Measurements from ENCODE around the gene ICAM4.
"Not testable (repeated sequence)": the region's sequence is repeated elsewhere in the genome, so short reads cannot be mapped to it uniquely, and the experiment has no call there.

ICAM4 gene

GRCh38 chr19:10286803-10287737 lies at the start of gene ICAM4:
Gene ICAM4 (plus strand): TSS chr19:10286955. CDS start chr19:10287013, 58 bp downstream.
- Histone ChIP-seq H3K4me1 (ENCODE audit: insufficient read depth, low read length) (peaks cover 4% of the 10 kb centered on the region; the same call in 1 of the 2 replicates), H3K9me3 (ENCODE audit: control insufficient read depth, insufficient read depth, low read length) (no peaks in the 10 kb centered on the region), H3K36me3 (ENCODE audit: insufficient read depth, low read length) (no peaks in the 10 kb centered on the region), H3K9ac (ENCODE audit: low read depth, low read length) (peak within 1 kb of the TSS; percentile 46; the same call in 1 of the 2 replicates)

- no peaks in the 10 kb centered on the region for H3K9me3 ChIP-seq (ENCODE audit: control insufficient read depth, insufficient read depth, low read length)
- no peaks in the 10 kb centered on the region for H3K36me3 ChIP-seq (ENCODE audit: insufficient read depth, low read length)
- peaks cover 7% of the 10 kb centered on the region; the same call in 1 of the 2 replicates for H3K4me1 ChIP-seq (ENCODE audit: insufficient read depth, low read length)
- H3K9ac ChIP-seq (ENCODE audit: low read depth, low read length), result no peak overlapping the region
These were observed 49.1 kb upstream of the ICAM4 start for GRCh38 chr19:10237702-10238101.

GRCh38 chr19:10238172-10238783 lies 48.5 kb upstream of the ICAM4 start:
- H3K9me3 ChIP-seq (ENCODE audit: control insufficient read depth, insufficient read depth, low read length), result no peaks in the 10 kb centered on the region
- H3K36me3 ChIP-seq (ENCODE audit: insufficient read depth, low read length), result no peaks in the 10 kb centered on the region
- H3K4me1 ChIP-seq (ENCODE audit: insufficient read depth, low read length), result peaks cover 7% of the 10 kb centered on the region; the same call in 1 of the 2 replicates
- H3K9ac ChIP-seq (ENCODE audit: low read depth, low read length), result no peak overlapping the region

- not testable (repeated sequence) for H3K9me3 ChIP-seq (ENCODE audit: control insufficient read depth, insufficient read depth, low read length); H3K36me3 ChIP-seq (ENCODE audit: insufficient read depth, low read length); H3K9ac ChIP-seq (ENCODE audit: low read depth, low read length); H3K4me1 ChIP-seq (ENCODE audit: insufficient read depth, low read length)
These were observed 44.8 kb upstream of the ICAM4 start for GRCh38 chr19:10241826-10242449.

GRCh38 chr19:10243606-10244005 lies 43.1 kb upstream of the ICAM4 start:
- Histone ChIP-seq H3K36me3 (ENCODE audit: insufficient read depth, low read length) (no peaks in the 10 kb centered on the region), H3K9me3 (ENCODE audit: control insufficient read depth, insufficient read depth, low read length) (no peaks in the 10 kb centered on the region), H3K9ac (ENCODE audit: low read depth, low read length) (no peak overlapping the region), H3K4me1 (ENCODE audit: insufficient read depth, low read length) (no peaks in the 10 kb centered on the region)

- no peak overlapping the region for H3K9ac ChIP-seq (ENCODE audit: low read depth, low read length)
- H3K4me1 ChIP-seq (ENCODE audit: insufficient read depth, low read length), result no peaks in the 10 kb centered on the region
- H3K36me3 ChIP-seq (ENCODE audit: insufficient read depth, low read length), result no peaks in the 10 kb centered on the region
- H3K9me3 ChIP-seq (ENCODE audit: control insufficient read depth, insufficient read depth, low read length), result no peaks in the 10 kb centered on the region
These were observed 41.4 kb upstream of the ICAM4 start for GRCh38 chr19:10245189-10245939.

GRCh38 chr19:10246511-10246910 lies 40.2 kb upstream of the ICAM4 start:
- Histone ChIP-seq H3K9me3 (ENCODE audit: control insufficient read depth, insufficient read depth, low read length) (no peaks in the 10 kb centered on the region), H3K36me3 (ENCODE audit: insufficient read depth, low read length) (no peaks in the 10 kb centered on the region), H3K4me1 (ENCODE audit: insufficient read depth, low read length) (no peaks in the 10 kb centered on the region), H3K9ac (ENCODE audit: low read depth, low read length) (no peak overlapping the region)

- Histone ChIP-seq H3K9ac (ENCODE audit: low read depth, low read length) (peak within 1 kb of the TSS; percentile 86), H3K9me3 (ENCODE audit: control insufficient read depth, insufficient read depth, low read length) (no peaks in the 10 kb centered on the region), H3K36me3 (ENCODE audit: insufficient read depth, low read length) (peaks cover 5% of the 10 kb centered on the region), H3K4me1 (ENCODE audit: insufficient read depth, low read length) (no peaks in the 10 kb centered on the region)
These were observed 34.7 kb upstream of the ICAM4 start, which contains the start of gene MRPL4 for GRCh38 chr19:10251792-10252694. Gene MRPL4 (plus strand): TSS chr19:10252214. CDS start chr19:10252254, 40 bp downstream.

- Histone ChIP-seq H3K4me1 (ENCODE audit: insufficient read depth, low read length) (no peaks in the 10 kb centered on the region), H3K36me3 (ENCODE audit: insufficient read depth, low read length) (peaks cover 8% of the 10 kb centered on the region), H3K9ac (ENCODE audit: low read depth, low read length) (peak overlapping the region; percentile 86), H3K9me3 (ENCODE audit: control insufficient read depth, insufficient read depth, low read length) (no peaks in the 10 kb centered on the region)
These were observed 34.0 kb upstream of the ICAM4 start for GRCh38 chr19:10252707-10253106.

GRCh38 chr19:10254244-10254643 lies 32.5 kb upstream of the ICAM4 start:
- H3K36me3 ChIP-seq (ENCODE audit: insufficient read depth, low read length), result peaks cover 9% of the 10 kb centered on the region
- H3K9ac ChIP-seq (ENCODE audit: low read depth, low read length), result no peak overlapping the region
- H3K9me3 ChIP-seq (ENCODE audit: control insufficient read depth, insufficient read depth, low read length), result no peaks in the 10 kb centered on the region
- no peaks in the 10 kb centered on the region for H3K4me1 ChIP-seq (ENCODE audit: insufficient read depth, low read length)

GRCh38 chr19:10255358-10255757 lies 31.4 kb upstream of the ICAM4 start:
- no peaks in the 10 kb centered on the region for H3K9me3 ChIP-seq (ENCODE audit: control insufficient read depth, insufficient read depth, low read length)
- H3K36me3 ChIP-seq (ENCODE audit: insufficient read depth, low read length), result peaks cover 9% of the 10 kb centered on the region
- H3K9ac ChIP-seq (ENCODE audit: low read depth, low read length), result no peak overlapping the region
- H3K4me1 ChIP-seq (ENCODE audit: insufficient read depth, low read length), result no peaks in the 10 kb centered on the region

- Histone ChIP-seq H3K4me1 (ENCODE audit: insufficient read depth, low read length) (no peaks in the 10 kb centered on the region), H3K9me3 (ENCODE audit: control insufficient read depth, insufficient read depth, low read length) (no peaks in the 10 kb centered on the region), H3K36me3 (ENCODE audit: insufficient read depth, low read length) (peaks cover 9% of the 10 kb centered on the region), H3K9ac (ENCODE audit: low read depth, low read length) (no peak overlapping the region)
These were observed 30.2 kb upstream of the ICAM4 start for GRCh38 chr19:10256551-10256950.

GRCh38 chr19:10256970-10257615 lies 29.7 kb upstream of the ICAM4 start:
- no peak overlapping the region for H3K9ac ChIP-seq (ENCODE audit: low read depth, low read length)
- H3K36me3 ChIP-seq (ENCODE audit: insufficient read depth, low read length), result peaks cover 9% of the 10 kb centered on the region
- H3K4me1 ChIP-seq (ENCODE audit: insufficient read depth, low read length), result no peaks in the 10 kb centered on the region
- H3K9me3 ChIP-seq (ENCODE audit: control insufficient read depth, insufficient read depth, low read length), result no peaks in the 10 kb centered on the region
